GM10847 (cell line): ENCODE measurements around the gene SPON1.

Experiments
- POLR2A ChIP-seq: IDR thresholded peaks from 2 replicates; pipeline ENCODE4 v1.6.1; 2011; ENCODE audit not compliant: insufficient read length; ENCODE audit errors: extremely low read depth

Gene SPON1

DNA sequence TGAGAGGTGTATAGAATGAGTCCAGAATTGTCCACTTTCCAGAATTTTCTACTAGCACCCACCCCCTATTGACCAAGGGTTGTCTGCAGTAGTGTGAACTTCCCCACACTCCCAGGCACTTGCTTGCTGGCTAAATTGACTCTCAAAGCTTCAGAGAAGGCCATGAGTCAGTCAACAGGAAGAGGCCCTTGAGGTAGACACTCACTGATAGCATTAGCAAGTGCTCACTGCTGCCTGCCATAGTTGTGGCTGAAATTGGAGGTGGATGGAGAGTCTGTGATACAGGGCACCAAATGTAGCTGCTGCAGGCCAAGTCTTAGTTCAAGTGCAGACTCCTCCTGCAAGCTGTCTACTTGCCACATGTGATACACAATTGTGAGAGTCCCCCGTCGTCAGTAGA, 156.8 kb downstream of the SPON1 start:
- TF ChIP-seq POLR2A, result no peak

DNA sequence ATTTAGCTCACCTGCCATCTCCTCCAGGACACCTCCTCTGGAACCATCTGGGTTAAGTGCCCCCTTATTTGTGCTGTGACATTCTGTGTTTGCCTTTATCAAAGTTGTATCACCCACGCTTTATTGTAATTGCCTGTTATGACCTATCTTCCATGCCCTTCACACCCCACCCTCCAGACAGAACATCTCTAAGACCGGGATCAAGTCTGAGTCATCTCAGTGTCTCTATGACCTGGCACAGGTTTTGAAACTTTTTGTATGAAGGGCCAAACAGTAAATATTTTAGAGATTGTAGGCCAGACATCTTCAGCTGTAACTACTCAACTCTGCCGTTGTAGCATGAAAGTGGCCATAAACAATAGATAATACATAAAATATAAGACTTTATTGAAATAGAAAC, 161.8 kb downstream of the SPON1 start:
- TF ChIP-seq POLR2A, result no peak

DNA sequence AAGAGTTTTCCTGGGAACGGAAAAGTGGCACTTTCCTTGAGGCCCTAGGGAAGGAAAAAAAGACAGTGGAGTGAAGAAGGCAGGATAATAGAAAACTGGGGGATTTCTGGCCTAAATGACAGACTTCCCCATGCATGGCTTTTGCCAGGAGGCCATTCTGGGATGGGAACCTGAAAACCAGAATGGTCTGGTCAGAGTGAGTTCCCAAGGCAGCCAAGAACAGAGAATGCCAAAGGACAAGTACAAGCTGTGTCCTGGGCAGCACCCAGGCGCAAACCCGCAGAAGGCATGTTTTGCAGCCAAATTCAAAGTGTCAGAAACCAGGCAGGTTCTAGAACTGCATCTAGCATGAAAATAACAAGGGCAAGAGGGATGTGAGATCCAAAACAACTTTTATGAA, 162.4 kb downstream of the SPON1 start:
- TF ChIP-seq POLR2A, result no peak

DNA sequence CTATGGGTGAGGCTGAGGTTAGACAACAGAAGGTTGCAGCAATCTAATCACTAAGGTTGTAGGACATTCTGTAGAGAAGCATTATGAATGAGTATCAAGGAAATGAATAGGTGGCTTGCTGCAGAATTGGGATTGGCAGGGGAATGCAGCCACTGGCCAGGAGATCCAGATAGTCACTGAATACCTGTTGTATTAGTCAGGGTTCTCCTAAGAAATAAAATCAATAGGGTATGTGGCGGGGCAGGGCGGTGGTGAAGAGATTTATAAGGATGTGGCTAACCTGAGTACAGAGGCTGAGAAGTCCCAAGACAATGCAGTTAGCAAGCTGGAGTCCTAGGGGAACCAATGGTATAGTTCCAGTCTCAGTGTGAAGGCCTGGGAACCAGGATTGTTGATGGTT, 163.0 kb downstream of the SPON1 start:
- TF ChIP-seq POLR2A, result no peak

DNA sequence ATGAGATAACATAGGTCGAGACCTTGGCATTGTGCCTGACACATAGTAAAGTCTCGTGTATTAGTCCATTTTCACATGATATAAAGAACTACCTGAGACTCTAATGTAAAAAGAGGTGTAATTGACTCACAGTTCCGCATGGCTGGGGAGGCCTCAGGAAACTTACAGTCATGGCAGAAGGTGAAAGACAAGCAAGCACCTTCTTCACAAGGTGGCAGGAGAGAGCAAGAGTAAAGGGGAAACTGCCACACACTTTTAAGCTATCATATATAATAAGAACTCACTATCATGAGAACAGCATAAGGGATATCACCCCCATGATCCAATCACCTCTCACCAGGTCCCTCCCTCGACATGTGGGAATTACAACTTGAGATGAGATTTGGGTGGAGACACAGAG, 165.2 kb downstream of the SPON1 start:
- no peak for TF ChIP-seq POLR2A

DNA sequence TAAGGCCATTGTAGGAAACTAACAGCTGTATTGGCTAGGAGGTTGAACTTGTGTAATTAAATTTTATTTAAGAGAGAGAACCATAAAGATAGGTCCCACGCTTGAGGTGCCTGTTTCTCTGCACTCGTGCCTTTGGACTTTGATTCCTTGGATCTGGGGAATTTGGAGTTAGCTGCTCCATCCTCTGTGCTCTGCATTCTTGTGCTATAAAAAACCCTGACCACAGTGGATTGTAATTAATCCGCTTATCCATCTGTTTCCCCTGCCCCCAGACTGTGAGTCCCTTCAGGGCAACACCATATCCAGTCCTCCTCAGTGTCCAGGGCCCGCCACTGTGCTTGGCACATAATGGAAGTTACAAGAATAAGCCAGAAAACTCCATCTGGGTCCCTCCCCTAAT, 169.8 kb downstream of the SPON1 start:
- no peak for TF ChIP-seq POLR2A

DNA sequence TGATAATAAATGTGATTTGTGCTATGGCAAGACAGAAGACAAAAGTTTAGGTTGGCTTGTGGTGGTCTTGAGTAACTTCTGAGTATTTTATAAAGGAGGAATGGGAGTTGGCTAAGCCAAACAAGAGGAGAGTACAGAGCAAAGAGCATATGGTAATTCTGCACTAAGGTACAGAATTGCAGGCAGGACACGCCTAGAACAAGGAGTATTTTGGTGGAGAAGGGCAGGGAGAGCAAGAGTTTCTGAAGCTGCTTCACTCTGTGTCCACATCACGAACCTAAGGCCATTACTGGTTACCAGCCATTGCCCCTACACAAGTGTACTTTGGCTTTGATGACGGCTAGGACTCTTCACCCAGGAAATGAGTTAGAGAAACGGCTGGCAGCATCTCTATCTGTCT, 170.9 kb downstream of the SPON1 start:
- no peak for TF ChIP-seq POLR2A

DNA sequence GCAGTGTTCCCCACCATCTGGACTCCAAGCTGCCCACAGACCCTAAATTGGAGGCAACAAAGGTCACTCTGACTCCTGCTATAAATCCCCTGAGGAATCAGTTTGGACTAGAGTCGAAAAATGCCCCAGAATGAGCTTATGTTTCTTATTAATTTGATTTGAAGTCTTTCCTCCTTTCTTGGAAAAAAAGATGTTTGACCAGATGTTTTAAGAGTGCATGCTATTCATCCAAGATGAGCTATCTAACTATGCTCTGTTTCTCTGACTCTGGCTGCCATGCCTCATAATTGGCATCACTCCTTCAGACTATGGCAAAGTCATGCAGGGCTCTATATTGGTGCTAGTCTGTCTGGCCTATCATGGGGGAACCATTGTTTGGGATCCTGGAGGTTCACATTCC, 174.0 kb downstream of the SPON1 start:
- TF ChIP-seq POLR2A, result no peak

DNA sequence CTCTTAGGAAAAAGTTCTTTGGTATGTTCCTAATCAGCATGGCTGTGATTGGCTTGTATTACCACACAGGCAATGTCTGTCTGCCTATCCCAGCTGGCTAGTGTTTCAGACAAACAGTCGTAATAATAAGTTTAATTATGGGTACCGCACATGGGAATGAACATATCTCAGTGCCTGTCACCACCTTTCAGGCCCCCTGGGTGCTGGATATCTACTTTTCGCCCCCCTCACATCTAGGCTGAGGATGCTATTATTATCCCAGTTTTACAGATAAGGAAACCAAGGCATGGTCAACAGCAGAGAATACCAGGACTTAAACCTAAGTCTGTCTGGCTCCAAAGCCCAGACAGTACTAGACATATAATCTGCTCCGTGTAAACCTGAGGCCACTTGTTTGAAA, 174.8 kb downstream of the SPON1 start:
- no peak for TF ChIP-seq POLR2A

DNA sequence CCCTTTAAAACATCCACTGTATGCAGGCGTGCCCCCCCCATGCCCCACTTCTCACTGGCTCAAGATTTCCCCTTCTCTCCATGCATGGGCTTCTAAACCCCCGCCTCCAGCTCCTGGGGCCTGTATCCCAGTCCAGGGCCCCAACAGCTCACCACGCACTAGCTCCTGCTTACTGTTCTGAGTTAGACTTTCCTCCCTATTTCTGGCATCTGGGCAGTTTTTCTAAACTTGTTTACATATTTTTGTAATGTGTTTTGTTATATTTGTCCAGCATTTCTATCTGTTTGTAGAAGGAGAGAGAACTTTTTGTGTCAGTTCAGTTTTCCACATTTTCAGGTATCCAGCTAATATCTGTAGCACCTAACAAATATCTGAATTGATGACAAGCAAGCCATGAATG, 178.5 kb downstream of the SPON1 start:
- no peak for TF ChIP-seq POLR2A

DNA sequence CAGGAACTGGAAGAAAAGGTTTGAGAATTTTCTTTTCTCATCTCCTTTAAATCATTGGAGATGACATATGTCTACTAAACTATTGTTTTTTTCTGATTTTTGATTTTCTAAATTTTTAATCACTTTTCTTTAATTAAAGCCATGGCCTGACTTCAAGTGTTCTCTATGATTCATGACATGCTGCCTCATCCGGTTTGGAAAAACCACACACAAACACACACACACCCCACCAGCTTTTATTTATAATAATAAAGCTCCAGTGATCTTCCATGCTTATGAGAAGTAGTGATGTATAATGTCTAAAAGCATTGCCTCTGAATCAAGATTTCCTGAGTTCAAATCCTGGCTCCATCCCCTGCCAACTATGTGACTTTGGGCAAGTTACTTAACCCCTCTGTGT, 179.2 kb downstream of the SPON1 start:
- TF ChIP-seq POLR2A, result no peak

DNA sequence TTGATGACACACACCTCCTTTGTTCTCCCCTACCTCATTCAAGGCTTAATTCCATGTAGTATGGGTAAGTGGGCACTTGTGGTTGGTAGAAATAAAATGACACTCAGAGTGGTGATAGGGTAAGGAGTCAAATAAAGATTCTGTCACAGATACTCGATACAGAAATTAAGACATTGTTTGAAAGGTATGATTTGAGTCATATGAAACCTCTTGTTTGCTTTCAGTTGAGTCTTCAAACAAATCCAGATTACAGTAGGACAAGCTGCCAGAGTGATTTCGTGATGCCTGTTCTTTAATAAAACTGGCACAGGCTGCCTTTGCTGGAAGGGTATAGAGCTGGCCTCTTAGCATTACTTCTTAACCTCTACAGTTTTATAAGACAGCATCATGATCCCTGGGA, 182.4 kb downstream of the SPON1 start:
- no peak for TF ChIP-seq POLR2A

DNA sequence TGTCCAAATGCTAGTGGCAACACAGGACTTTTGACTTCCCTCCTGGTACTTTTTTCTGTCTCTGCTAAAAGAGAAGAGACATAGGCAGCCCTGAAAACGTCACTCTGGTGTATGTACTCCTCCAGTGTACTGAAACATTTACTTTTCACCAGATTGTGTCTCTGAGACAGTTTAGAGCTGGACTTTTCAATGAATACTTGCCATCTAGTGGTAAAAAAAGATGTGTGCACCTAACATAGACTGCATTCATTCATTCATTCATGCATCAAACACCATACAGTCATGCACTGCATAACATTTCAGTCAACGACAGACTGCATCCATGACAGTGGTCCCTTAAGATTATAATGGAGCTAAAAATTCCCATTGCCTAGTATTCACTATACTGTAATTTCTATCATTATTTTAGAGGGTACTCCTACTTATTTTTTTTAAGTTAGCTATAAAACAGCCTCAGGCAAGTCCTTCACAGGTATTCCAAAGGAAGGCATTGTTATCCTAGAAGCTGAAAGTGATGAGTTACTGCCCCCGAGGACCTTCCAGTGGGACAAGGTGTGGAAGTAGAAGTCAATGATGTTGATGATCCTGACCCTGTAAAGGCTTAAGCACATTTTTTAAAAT, 186.2 kb downstream of the SPON1 start:
- no peak for TF ChIP-seq POLR2A

DNA sequence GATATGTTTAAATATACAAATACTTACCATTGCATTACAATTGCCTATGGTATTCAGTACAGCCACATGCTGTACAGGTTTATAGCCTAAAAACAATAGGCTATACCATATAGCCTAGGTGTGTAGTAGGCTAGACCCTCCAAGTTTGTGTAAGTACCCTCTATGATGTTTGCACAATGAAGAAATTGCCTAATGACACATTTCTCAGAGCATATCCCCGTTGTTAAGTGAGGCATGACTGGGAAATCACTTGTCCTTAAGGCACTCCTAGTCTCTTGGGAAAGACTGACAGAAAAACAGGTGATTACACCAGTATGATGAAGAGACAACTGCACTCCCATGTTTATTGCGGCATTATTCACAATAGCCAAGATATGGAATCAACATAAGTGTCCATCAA, 187.2 kb downstream of the SPON1 start:
- no peak for TF ChIP-seq POLR2A

DNA sequence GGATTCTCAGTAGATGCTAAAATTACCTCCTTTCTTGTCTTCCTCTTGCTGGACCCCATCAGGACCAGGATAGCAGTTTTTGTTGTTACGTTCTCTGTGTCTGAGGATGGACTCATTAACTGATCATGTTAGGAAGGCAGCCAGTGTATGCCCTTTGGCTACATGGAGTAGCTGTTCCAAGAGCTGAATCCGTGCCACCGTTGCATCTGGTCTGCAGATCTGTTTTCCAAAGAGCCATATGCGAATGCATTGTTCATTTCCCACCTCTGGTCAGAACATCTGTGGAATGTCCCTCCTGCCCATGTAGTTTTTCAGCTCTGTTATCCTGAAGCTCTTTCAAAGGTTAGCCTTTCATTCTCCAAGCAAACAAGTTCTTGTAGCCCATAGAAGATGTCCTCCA, 188.4 kb downstream of the SPON1 start:
- no peak for TF ChIP-seq POLR2A

DNA sequence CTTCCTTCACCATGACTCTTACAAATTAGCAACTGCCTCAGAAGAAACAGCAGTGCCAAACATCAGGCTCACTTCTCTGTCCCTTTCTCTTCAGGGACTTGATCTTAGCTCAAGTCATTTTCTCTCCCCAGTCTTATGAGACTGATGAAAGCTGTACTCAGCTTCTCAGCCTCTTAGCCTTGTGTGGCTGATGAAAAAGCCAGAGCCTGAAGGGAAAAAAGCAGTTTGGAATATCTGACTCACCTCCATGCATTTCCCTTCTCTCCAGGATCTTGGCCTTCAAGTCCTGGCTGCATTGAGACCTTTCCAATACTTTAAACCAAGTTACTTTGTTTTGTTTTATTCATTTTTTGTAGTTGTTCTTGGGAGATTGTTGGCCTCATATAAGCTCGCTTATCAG, 195.9 kb downstream of the SPON1 start:
- TF ChIP-seq POLR2A, result no peak

DNA sequence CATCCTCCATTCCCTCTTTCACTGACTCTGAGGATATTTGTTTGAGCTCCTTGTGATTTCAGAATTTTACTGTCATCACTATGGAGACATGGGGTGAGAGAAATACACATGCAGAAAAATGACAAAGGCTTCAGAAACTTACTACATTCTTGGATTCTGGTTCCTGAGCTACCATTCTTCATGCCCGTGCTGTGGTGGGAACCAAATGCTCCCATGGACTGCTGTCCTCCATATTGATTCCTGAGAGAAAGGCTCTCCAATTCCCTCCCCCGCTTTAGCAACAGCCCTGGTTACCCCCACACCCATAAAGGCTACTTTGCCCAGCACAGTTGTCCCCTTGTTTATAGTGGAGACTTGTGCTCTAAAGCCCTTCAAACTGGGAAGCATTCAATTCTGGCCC, 201.1 kb downstream of the SPON1 start:
- TF ChIP-seq POLR2A, result no peak
